GM12892 (cell line): ENCODE data around the gene NIPAL1.
"Not testable (repeated sequence)": the region's sequence is repeated elsewhere in the genome, so short reads cannot be mapped to it uniquely, and the experiment has no call there.

Experiments used
- POLR2A ChIP-seq: IDR thresholded peaks from 2 replicates; pipeline ENCODE4 v1.6.1; 2011; ENCODE audit warnings: low read depth, low read length, control low read depth
- POLR2AphosphoS5 ChIP-seq: IDR thresholded peaks from 2 replicates; pipeline ENCODE4 v1.6.1; 2011; ENCODE audit warnings: low read depth, low read length, control low read depth

DNA sequence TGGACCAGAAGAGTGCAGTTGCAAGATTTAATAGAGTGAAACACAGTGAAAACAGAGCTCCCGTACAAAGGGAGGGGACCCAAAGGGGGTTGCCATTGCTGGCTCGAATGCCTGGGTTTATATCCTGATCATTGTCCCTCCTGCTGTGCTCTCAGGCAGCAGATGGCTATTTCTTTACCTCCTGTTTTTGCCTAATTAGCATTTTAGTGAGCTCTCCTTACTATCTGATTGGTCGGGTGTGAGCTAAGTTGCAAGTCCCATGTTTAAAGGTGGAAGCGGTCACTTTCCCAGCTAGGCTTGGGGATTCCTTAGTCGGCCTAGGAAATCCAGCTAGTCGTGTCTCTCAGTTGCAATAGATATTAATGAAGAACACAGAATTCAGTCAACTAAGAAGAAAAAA lies 5.7 kb upstream of the NIPAL1 start:
- not testable (repeated sequence) for TF ChIP-seq POLR2AphosphoS5, POLR2A
